B cell (primary cell): ENCODE results near the gene WBP2. TPM values are rescaled to one million over a fixed set of nuclear protein-coding genes. Genes with fewer than 3 reads are reported as not detected.

Experiments
- ATAC-seq: fragments of 200-7000 bp; cut with Tn5 transposase; one replicate; pipeline ENCODE4 v1.10.0; 2021; ENCODE audit warnings: low read depth, mild to moderate bottlenecking, moderate number of reproducible peaks, moderate library complexity
- CTCF ChIA-PET: fragments of 350-600 bp; sonication (Branson Sonifier 250); formaldehyde crosslinking; loops from one replicate; lab custom pipeline; 2021; ENCODE audit warnings: antibody characterized with exemption, inconsistent platforms; lab: Charles Lee
- POLR2A ChIA-PET: fragments of 350-600 bp; sonication (Branson Sonifier 250); formaldehyde crosslinking; loops from one replicate; lab custom pipeline; 2021; ENCODE audit warnings: antibody characterized with exemption; lab: Charles Lee
- DNase-seq: peaks from one replicate; pipeline ENCODE4 v3.0.0; 2013
- H2AFZ ChIP-seq: 2 replicates; pipeline ENCODE4 v1.6.1; 2012; ENCODE audit warnings: mild to moderate bottlenecking, low read depth, low read length; ENCODE audit not compliant: insufficient read depth, poor library complexity, severe bottlenecking
- H3K27ac ChIP-seq, 2 donors: 1 replicate in 1 of 2; 2 replicates in 1 of 2; pipeline ENCODE4 v1.5.1; 2012 to 2013; ENCODE audit warnings: low read length in 2 of 2, mild to moderate bottlenecking in 2 of 2, moderate library complexity in 1 of 2
- H3K27me3 ChIP-seq, 4 experiments: fragments of 200-600 bp in 1 of 4; sonication (generic) in 1 of 4; replicated peaks in 1 of 4; 1 replicate in 2 of 4; 2 replicates in 2 of 4; pipeline versions ENCODE4 v1.6.1 to v1.7.0; 2013 to 2016; ENCODE audit warnings: low read length in 3 of 4, mild to moderate bottlenecking in 2 of 4, mixed read lengths in 1 of 4, moderate library complexity in 1 of 4; ENCODE audit not compliant: insufficient read depth in 4 of 4, control insufficient read depth in 3 of 4; ENCODE audit errors: control extremely low read depth in 1 of 4
- H3K36me3 ChIP-seq, 2 experiments: replicated peaks in 1 of 2; 1 replicate in 1 of 2; 2 replicates in 1 of 2; pipeline versions ENCODE4 v1.6.1 to v1.7.1; 2013; ENCODE audit warnings: low read length in 1 of 2; ENCODE audit not compliant: insufficient read depth in 2 of 2, control insufficient read depth in 1 of 2; ENCODE audit errors: control extremely low read depth in 1 of 2, extremely low read depth in 1 of 2
- H3K4me1 ChIP-seq, 2 donors: fragments of 200-600 bp in 1 of 2; sonication (generic) in 1 of 2; 1 replicate in 1 of 2; 2 replicates in 1 of 2; pipeline versions ENCODE4 v1.5.1 to v1.6.1; 2013 to 2017; ENCODE audit warnings: low read length in 2 of 2; ENCODE audit not compliant: control insufficient read depth in 2 of 2, insufficient read depth in 2 of 2
- H3K4me2 ChIP-seq: replicated peaks from 2 replicates; pipeline ENCODE3; 2012; ENCODE audit warnings: mild to moderate bottlenecking, low read depth, low read length; ENCODE audit not compliant: poor library complexity, severe bottlenecking
- H3K4me3 ChIP-seq, 5 experiments: fragments of 200-600 bp in 1 of 5; sonication (generic) in 1 of 5; 1 replicate in 3 of 5; 2 replicates in 2 of 5; pipeline versions ENCODE4 v1.5.1 to v1.7.0; 2011 to 2016; ENCODE audit warnings: low read length in 4 of 5, mild to moderate bottlenecking in 4 of 5, low read depth in 2 of 5, control low read depth in 1 of 5, moderate library complexity in 1 of 5; ENCODE audit not compliant: insufficient read depth in 1 of 5; ENCODE audit errors: control extremely low read depth in 1 of 5, extremely low read depth in 1 of 5
- H3K79me2 ChIP-seq: fragments of 200-600 bp; sonication (generic); one replicate; pipeline ENCODE4 v1.6.0; 2016; ENCODE audit warnings: low read length; ENCODE audit not compliant: control insufficient read depth, insufficient read depth
- H3K9ac ChIP-seq: fragments of 200-600 bp; sonication (generic); 2 replicates; pipeline ENCODE4 v1.6.1; 2017; ENCODE audit warnings: mild to moderate bottlenecking, low read length, moderate library complexity
- H3K9me3 ChIP-seq, 3 donors: one replicate each; pipeline versions ENCODE4 v1.6.1 to v1.7.1; 2013; ENCODE audit warnings: low read length in 2 of 3; ENCODE audit not compliant: control insufficient read depth in 2 of 3, insufficient read depth in 1 of 3; ENCODE audit errors: control extremely low read depth in 1 of 3
- H4K20me1 ChIP-seq: 2 replicates; pipeline ENCODE4 v1.6.0; 2012; ENCODE audit warnings: mild to moderate bottlenecking, low read length; ENCODE audit not compliant: insufficient read depth, control insufficient read depth, poor library complexity, severe bottlenecking
- H3K27ac Mint-ChIP-seq: one replicate; pipeline ENCODE4 v1.8.0; 2021; ENCODE audit warnings: mixed read lengths
- H3K27me3 Mint-ChIP-seq: one replicate; pipeline ENCODE4 v1.8.0; 2021; ENCODE audit warnings: mixed read lengths
- H3K4me1 Mint-ChIP-seq: one replicate; pipeline ENCODE4 v1.8.0; 2021; ENCODE audit warnings: mixed read lengths
- H3K4me3 Mint-ChIP-seq: one replicate; pipeline ENCODE4 v1.8.0; 2021; ENCODE audit warnings: mixed read lengths
- H3K9me3 Mint-ChIP-seq: one replicate; pipeline ENCODE4 v1.8.0; 2022; ENCODE audit warnings: mixed read lengths; ENCODE audit not compliant: insufficient read depth
- EZH2 ChIP-seq: IDR thresholded peaks from 2 replicates; pipeline ENCODE4 v1.6.1; 2012; ENCODE audit warnings: borderline replicate concordance, low read depth, mild to moderate bottlenecking, moderate library complexity, low read length; ENCODE audit not compliant: insufficient read depth, poor library complexity, severe bottlenecking
- WGBS: methylation state at CpG from one replicate; pipeline ENCODE4 v1.1.5; 2013; ENCODE audit warnings: missing lambda C conversion rate; ENCODE audit not compliant: insufficient coverage; 5-methylcytosine and 5-hydroxymethylcytosine counted together
- intact Hi-C: fragments of 100-400 bp; cut with micrococcal nuclease; formaldehyde crosslinking; loops from one replicate; pipeline ENCODE4 v1.10.0; 2022
- polyA plus RNA-seq: library from polyadenylated mRNA; depleted of rRNA; stranded (reverse); fragments of >200 nt; gene quantifications from 2 replicates; pipeline ENCODE4 v1.2.3, GENCODE V29; 2012
- total RNA-seq, 2 donors: library from RNA; stranded (reverse); fragments of 120-200 nt in 1 of 2; gene quantifications; 1 replicate in 1 of 2; 2 replicates in 1 of 2; pipeline versions ENCODE4 v1.2.3 to v1.2.4, GENCODE V29; 2013 to 2022
- TF ChIP-seq, protein P1 (sequence below): fragments of 200-600 bp; IDR thresholded peaks from one replicate; pipeline ENCODE4 v1.8.0; 2022; ENCODE audit warnings: antibody characterized with exemption, mild to moderate bottlenecking

WBP2 gene
- total and polyA plus RNA-seq, 2 donors (not counting 1 experiment from before 2014, with no cell fraction given) = 88.6 to 140 TPM

DNA sequence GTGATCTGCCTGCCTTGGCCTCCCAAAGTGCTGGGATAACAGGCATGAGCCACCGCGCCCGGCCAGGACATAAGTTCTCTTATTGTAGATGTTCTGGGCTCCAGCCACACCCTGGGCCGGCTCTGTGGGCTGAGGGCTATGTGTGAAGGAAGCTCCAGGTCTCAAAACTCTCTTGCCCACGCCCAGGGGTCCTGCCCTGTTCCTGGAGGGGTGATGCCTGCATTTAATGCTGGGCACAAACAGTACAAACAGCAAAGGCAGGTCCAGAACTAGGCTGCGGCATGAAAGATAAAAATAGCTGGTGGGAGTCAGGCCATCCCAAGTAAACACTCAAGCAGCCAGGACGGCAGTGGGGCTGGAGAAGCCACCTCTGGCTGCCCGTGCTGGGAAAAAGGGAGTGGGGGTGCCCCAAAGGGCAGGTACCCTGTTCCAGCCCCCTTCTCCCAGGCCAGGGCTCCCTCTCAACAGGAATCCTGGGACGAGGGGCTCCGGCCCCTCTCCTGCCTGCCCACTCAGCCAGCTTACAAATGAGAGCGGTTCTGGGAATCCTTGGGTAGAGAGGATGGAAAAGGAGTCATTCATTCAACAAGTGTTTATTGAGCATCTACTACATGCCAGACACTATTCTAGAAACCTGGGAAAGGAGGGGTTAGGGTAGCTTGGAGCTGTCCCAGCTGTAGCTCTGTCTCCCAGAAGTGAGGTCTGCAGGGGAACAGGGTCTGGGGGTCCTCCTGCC is 18.6 kb upstream of the WBP2 start:
- ChIA-PET CTCF (interaction anchor here (1.2 to 2.9 kb wide), 2 partner anchors 18 to 135 kb away, joined by 3 to 21 read pairs; partner anchors contain the start of gene WBP2), POLR2A (interaction anchor here (0.6 kb wide), 1 partner anchor 31 kb away, joined by 9 read pairs; no protein-coding TSS in a partner anchor)
- H3K4me3 Mint-ChIP-seq = no peak overlapping the region
- H3K27me3 ChIP-seq = peaks cover 0 to 3% (median under 1%) of the 10 kb centered on the region in 4 experiments
- DNase-seq (no peak), ATAC-seq (no peak)
- no peaks in the 10 kb centered on the region for H3K36me3 ChIP-seq
- H3K27ac Mint-ChIP-seq = no peak overlapping the region
- H3K4me1 Mint-ChIP-seq = peaks cover 28% of the 10 kb centered on the region
- H3K9ac ChIP-seq = no peak overlapping the region
- H3K79me2 ChIP-seq = no peaks in the 10 kb centered on the region
- no peak overlapping the region for H3K27ac ChIP-seq
- no peaks in the 10 kb centered on the region for H3K27me3 Mint-ChIP-seq
- H4K20me1 ChIP-seq = no peaks in the 10 kb centered on the region
- H2AFZ ChIP-seq = no peak overlapping the region
- no peak for TF ChIP-seq EZH2
- TF ChIP-seq, protein P1, sequence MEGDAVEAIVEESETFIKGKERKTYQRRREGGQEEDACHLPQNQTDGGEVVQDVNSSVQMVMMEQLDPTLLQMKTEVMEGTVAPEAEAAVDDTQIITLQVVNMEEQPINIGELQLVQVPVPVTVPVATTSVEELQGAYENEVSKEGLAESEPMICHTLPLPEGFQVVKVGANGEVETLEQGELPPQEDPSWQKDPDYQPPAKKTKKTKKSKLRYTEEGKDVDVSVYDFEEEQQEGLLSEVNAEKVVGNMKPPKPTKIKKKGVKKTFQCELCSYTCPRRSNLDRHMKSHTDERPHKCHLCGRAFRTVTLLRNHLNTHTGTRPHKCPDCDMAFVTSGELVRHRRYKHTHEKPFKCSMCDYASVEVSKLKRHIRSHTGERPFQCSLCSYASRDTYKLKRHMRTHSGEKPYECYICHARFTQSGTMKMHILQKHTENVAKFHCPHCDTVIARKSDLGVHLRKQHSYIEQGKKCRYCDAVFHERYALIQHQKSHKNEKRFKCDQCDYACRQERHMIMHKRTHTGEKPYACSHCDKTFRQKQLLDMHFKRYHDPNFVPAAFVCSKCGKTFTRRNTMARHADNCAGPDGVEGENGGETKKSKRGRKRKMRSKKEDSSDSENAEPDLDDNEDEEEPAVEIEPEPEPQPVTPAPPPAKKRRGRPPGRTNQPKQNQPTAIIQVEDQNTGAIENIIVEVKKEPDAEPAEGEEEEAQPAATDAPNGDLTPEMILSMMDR = no peak
- H3K9me3 Mint-ChIP-seq = no peaks in the 10 kb centered on the region
- 92% methylated on average over 8 of the region's 11 CpGs for WGBS
- no peak overlapping the region for H3K4me2 ChIP-seq
- intact Hi-C loops = no loop called here
- H3K4me3 ChIP-seq = no peak overlapping the region
- H3K4me1 ChIP-seq = peaks cover 27 to 39% of the 10 kb centered on the region in 2 donors
- H3K9me3 ChIP-seq = no peaks in the 10 kb centered on the region
